ENCODE data around the gene MTRR. TPM values are rescaled to one million over a fixed set of nuclear protein-coding genes. Genes with fewer than 3 reads are reported as not detected.

MTRR gene
- polyA plus RNA-seq, 3 donors = 18.0 to 25.5 (median 22.1) TPM

DNA sequence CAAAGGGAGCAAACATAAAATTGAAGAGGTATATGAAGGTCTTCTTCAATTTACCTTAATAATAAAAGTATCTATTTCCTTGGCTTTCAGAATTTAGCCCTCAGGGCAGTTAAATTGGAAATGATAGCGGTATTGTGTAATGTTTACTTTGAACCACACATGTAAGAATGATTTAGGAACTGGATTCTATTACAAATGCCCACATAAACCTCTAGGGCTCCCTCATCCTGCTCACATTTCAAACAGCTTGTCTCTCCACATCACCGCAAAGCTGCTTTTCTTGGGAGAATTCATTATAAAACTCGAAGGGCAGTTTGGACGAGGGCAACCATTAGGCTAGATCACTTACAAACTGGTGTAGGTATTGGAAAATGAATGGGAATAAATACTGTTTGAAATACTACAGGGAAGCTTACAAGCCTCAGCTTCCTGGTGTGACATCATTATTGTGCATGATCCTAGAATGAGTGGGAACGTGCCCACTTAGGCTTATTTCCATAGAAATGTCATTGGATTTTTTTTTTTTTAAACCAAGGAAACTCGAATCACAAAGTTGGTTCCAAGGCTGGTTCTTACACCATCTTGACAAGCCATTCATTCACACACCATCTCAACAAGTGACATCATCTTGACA lies 47.3 kb downstream of the MTRR start:
- H3K4me2 ChIP-seq (replicated peaks; ENCODE audit: extremely low read depth, low read length, poor library complexity, severe bottlenecking) = no peak overlapping the region
- H2AFZ ChIP-seq (ENCODE audit: insufficient read depth, low read depth, low read length, poor library complexity, severe bottlenecking) = no peak overlapping the region
- Mint-ChIP-seq H3K4me1 (no peaks in the 10 kb centered on the region), H3K36me3 (no peaks in the 10 kb centered on the region), H3K27me3 (ENCODE audit: low read depth in 3 of 3) (peaks cover 0 to 5% (median 4%) of the 10 kb centered on the region in 3 donors), H3K27ac (no peak overlapping the region), H3K4me3 (no peak overlapping the region), H3K9me3 (peaks cover 7 to 22% (median 14%) of the 10 kb centered on the region in 7 donors)
- no peak for DNase-seq
- H3K27me3 ChIP-seq (ENCODE audit: control insufficient read depth in 2 of 2, insufficient read depth in 2 of 2, low read length in 2 of 2) = peaks cover 0 to 3% of the 10 kb centered on the region in 2 donors
- H3K4me3 ChIP-seq (replicated peaks in 1 of 3; ENCODE audit: low read depth in 2 of 3, low read length in 3 of 3) = no peak overlapping the region
- H3K27ac ChIP-seq (ENCODE audit: low read depth in 1 of 2, low read length in 2 of 2) = no peak overlapping the region
- no peak overlapping the region for H3K9ac ChIP-seq (ENCODE audit: insufficient read depth, low read length, poor library complexity, severe bottlenecking)
- TF ChIP-seq, protein P1, sequence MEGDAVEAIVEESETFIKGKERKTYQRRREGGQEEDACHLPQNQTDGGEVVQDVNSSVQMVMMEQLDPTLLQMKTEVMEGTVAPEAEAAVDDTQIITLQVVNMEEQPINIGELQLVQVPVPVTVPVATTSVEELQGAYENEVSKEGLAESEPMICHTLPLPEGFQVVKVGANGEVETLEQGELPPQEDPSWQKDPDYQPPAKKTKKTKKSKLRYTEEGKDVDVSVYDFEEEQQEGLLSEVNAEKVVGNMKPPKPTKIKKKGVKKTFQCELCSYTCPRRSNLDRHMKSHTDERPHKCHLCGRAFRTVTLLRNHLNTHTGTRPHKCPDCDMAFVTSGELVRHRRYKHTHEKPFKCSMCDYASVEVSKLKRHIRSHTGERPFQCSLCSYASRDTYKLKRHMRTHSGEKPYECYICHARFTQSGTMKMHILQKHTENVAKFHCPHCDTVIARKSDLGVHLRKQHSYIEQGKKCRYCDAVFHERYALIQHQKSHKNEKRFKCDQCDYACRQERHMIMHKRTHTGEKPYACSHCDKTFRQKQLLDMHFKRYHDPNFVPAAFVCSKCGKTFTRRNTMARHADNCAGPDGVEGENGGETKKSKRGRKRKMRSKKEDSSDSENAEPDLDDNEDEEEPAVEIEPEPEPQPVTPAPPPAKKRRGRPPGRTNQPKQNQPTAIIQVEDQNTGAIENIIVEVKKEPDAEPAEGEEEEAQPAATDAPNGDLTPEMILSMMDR (IDR thresholded peaks at IDR 0.05) = no peak
- H3K4me1 ChIP-seq (ENCODE audit: control insufficient read depth in 1 of 2, insufficient read depth in 2 of 2, low read length in 2 of 2) = no peaks in the 10 kb centered on the region
- H3K79me2 ChIP-seq (ENCODE audit: insufficient read depth, low read length) = no peaks in the 10 kb centered on the region
- H4K20me1 ChIP-seq (ENCODE audit: insufficient read depth, low read length) = no peaks in the 10 kb centered on the region
- WGBS (ENCODE audit: insufficient coverage) = 100% methylated on average over 3 of the region's 6 CpGs
- no peaks in the 10 kb centered on the region for H3K36me3 ChIP-seq (replicated peaks in 1 of 2; ENCODE audit: control insufficient read depth in 1 of 2, insufficient read depth in 2 of 2, low read length in 2 of 2)
- intact Hi-C loops (cut with micrococcal nuclease) = no loop called here
- peaks cover 9 to 16% of the 10 kb centered on the region in 2 donors for H3K9me3 ChIP-seq (replicated peaks in 1 of 2; ENCODE audit: control insufficient read depth in 1 of 2, insufficient read depth in 1 of 2, low read length in 2 of 2)

DNA sequence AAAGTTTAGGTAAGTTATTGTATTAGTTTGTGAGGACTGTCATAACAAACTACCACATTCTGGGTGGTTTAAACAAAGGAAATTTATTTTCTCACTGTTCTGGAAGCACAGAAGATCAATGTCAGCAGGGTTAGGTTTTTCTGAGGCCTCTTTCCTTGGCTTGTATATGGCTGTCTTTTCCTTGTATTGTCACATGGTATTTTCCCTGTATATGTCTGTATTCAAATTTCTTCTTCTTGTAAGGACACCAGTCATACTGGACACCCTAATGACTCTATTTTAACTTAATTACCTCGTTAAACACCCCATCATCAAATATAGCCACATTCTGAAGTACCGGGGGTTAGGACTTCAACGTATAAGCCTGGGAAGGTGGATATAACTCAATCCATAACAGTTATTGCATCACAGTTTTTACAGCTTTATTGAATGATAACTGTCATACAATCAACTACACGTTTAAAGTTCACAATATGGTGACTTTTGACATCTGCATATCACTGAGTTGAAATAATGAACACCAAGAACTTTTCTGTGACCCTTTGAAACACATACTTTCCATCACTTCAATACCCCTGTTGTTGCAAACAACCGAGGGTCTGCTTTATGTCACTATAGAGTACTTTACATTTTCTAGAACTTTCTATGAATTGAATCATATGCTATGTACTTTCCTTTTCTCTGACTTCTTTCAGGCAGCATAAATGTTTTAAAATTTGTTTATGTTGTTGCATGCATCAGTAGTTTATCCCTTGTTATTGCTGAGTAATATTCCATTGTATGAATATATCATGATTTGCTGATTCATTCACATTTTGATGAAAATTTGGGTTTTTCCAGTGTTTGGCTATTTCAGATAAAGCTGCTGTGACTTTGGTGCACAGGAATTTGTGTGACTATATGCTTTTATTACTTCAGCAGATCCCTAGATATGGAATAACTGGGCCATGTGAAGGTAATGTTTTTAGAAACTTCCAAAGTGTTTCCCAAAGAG lies 48.5 kb downstream of the MTRR start:
- TF ChIP-seq, protein P1 (IDR thresholded peaks at IDR 0.05) = no peak
- H3K9me3 Mint-ChIP-seq = peaks cover 3 to 13% (median 11%) of the 10 kb centered on the region in 7 donors
- Histone ChIP-seq H2AFZ (ENCODE audit: insufficient read depth, low read depth, low read length, poor library complexity, severe bottlenecking) (no peak overlapping the region), H3K4me3 (replicated peaks in 1 of 3; ENCODE audit: low read depth in 2 of 3, low read length in 3 of 3) (no peak overlapping the region), H3K4me2 (replicated peaks; ENCODE audit: extremely low read depth, low read length, poor library complexity, severe bottlenecking) (no peak overlapping the region), H3K4me1 (ENCODE audit: control insufficient read depth in 1 of 2, insufficient read depth in 2 of 2, low read length in 2 of 2) (no peaks in the 10 kb centered on the region), H3K9ac (ENCODE audit: insufficient read depth, low read length, poor library complexity, severe bottlenecking) (no peak overlapping the region), H3K9me3 (replicated peaks in 1 of 2; ENCODE audit: control insufficient read depth in 1 of 2, insufficient read depth in 1 of 2, low read length in 2 of 2) (peaks cover 4 to 6% of the 10 kb centered on the region in 2 donors), H4K20me1 (ENCODE audit: insufficient read depth, low read length) (no peaks in the 10 kb centered on the region), H3K79me2 (ENCODE audit: insufficient read depth, low read length) (no peaks in the 10 kb centered on the region), H3K27ac (ENCODE audit: low read depth in 1 of 2, low read length in 2 of 2) (no peak overlapping the region), H3K27me3 (ENCODE audit: control insufficient read depth in 2 of 2, insufficient read depth in 2 of 2, low read length in 2 of 2) (peaks cover 0 to 3% of the 10 kb centered on the region in 2 donors), H3K36me3 (replicated peaks in 1 of 2; ENCODE audit: control insufficient read depth in 1 of 2, insufficient read depth in 2 of 2, low read length in 2 of 2) (no peaks in the 10 kb centered on the region)
- intact Hi-C loops (cut with micrococcal nuclease) = no loop called here
- WGBS (ENCODE audit: insufficient coverage) = no CpG with 5 or more reads among the region's 5 CpGs
- peaks cover 4 to 8% (median 7%) of the 10 kb centered on the region in 3 donors for H3K27me3 Mint-ChIP-seq (ENCODE audit: low read depth in 3 of 3)
- H3K36me3 Mint-ChIP-seq = no peaks in the 10 kb centered on the region
- no peak overlapping the region for H3K27ac Mint-ChIP-seq
- DNase-seq = no peak
- H3K4me1 Mint-ChIP-seq = no peaks in the 10 kb centered on the region
- H3K4me3 Mint-ChIP-seq = no peak overlapping the region
